K562 (cell line): Measurements from ENCODE around the gene KAZN. TPM values are rescaled to one million over a fixed set of nuclear protein-coding genes. Genes with fewer than 3 reads are reported as not detected.

Experiments
- ATF1 ChIP-seq, 2 experiments: fragments of 450-650 bp in 1 of 2; IDR thresholded peaks; 2 replicates each; pipeline ENCODE4 v1.6.1; 2016; ENCODE audit warnings: missing compliant biosample characterization in 1 of 2, missing genetic modification characterization in 1 of 2
- BACH1 ChIP-seq: fragments of 200-800 bp; sonication (Bioruptor generic); IDR thresholded peaks from 2 replicates; pipeline ENCODE4 v1.6.1; 2016; ENCODE audit warnings: missing genetic modification characterization, missing compliant biosample characterization
- E2F8 ChIP-seq: fragments of 450-650 bp; IDR thresholded peaks from 2 replicates; pipeline ENCODE4 v1.7.1; 2018; ENCODE audit warnings: mild to moderate bottlenecking, low read depth; ENCODE audit not compliant: partially characterized antibody
- MTA3 ChIP-seq: fragments of 450-650 bp; formaldehyde crosslinking; IDR thresholded peaks from 2 replicates; pipeline ENCODE4 v1.6.1; 2017; ENCODE audit warnings: mild to moderate bottlenecking, borderline replicate concordance
- REST ChIP-seq, 2 experiments: fragments of 450-650 bp; formaldehyde crosslinking in 1 of 2; IDR thresholded peaks; 2 replicates each; pipeline versions ENCODE4 v1.4.0 to v1.6.1; 2014 to 2020; ENCODE audit warnings: mild to moderate bottlenecking in 2 of 2, borderline replicate concordance in 1 of 2, low read depth in 1 of 2
- ZBTB12 ChIP-seq: fragments of 250-450 bp; sonication (Bioruptor Pico); IDR thresholded peaks from 2 replicates; pipeline ENCODE4 v1.4.0; 2020
- ZNF592 ChIP-seq: fragments of 450-650 bp; IDR thresholded peaks from 2 replicates; pipeline ENCODE4 v1.6.1; 2017; ENCODE audit warnings: antibody characterized with exemption, mild to moderate bottlenecking
- polyA plus RNA-seq, 8 experiments: library from polyadenylated mRNA; depleted of rRNA in 4 of 8; stranded (reverse) in 5 of 8; unstranded in 3 of 8; fragments of >200 nt; fragmentation: Nextera tagmentation in 2 of 8; fragmentation: Illumina TruSeq in 1 of 8; extraction: Ambion mirVana in 2 of 8; extraction: Trizol in 1 of 8; gene quantifications; 2 replicates each; pipeline versions ENCODE4 v1.2.1 to v1.2.3, GENCODE V29; 2011 to 2014; ENCODE audit warnings: inconsistent platforms in 1 of 8, missing spikeins in 1 of 8
- total RNA-seq, 7 experiments: library from RNA; depleted of rRNA in 6 of 7; stranded (reverse); fragments of >200 nt in 6 of 7; fragmentation: Illumina TruSeq in 2 of 7; extraction: Trizol in 2 of 7; gene quantifications; 2 replicates each; pipeline versions ENCODE4 v1.2.1 to v1.2.3, GENCODE V29; 2011 to 2021; ENCODE audit warnings: low replicate concordance in 1 of 7

Gene KAZN
- total and polyA plus RNA-seq, 9 of the 15 experiments (the other 6 are each of a cell fraction or from before 2014, with no cell fraction given), result 2.1 to 21.6 (median 5.4) TPM

- TF ChIP-seq REST (IDR thresholded peaks at IDR 0.05; ENCODE audit: borderline replicate concordance) (peak; percentile 57; the same call in 1 of the 2 replicates), REST (CRISPR knock-in tag; IDR thresholded peaks at IDR 0.05; ENCODE audit: low read depth) (no peak), MTA3 (peak; percentile 70; the same call in 1 of the 2 replicates), E2F8 (no peak), ZNF592 (peak; percentile 95), ATF1 (CRISPR knock-in tag; IDR thresholded peaks at IDR 0.05) (no peak), ATF1 (tag; IDR thresholded peaks at IDR 0.05) (no peak; the same call in 1 of the 2 replicates), BACH1 (tag) (no peak), ZBTB12 (CRISPR knock-in tag) (peak; percentile 36; the same call in 1 of the 2 replicates)
Observed at GRCh38 chr1:14778898-14779865, 180.7 kb downstream of the KAZN start (continued).
